T-helper 2 cell treated with Interferon-gamma antibody and Interleukin-4, amounts not matched to agents 5 μg/mL and 100 μg/mL, for 36 hours (primary cell): ENCODE data around the gene CCDC167.

Source experiments
- DNase-seq: peaks from one replicate; pipeline ENCODE4 v3.0.0; 2021; ENCODE audit warnings: low spot score
- H3K27ac Mint-ChIP-seq: one replicate; pipeline ENCODE4 v1.8.0; 2021; ENCODE audit warnings: mild to moderate bottlenecking, mixed read lengths
- H3K27me3 Mint-ChIP-seq: one replicate; pipeline ENCODE4 v1.8.0; 2021; ENCODE audit warnings: low read depth, mixed read lengths
- H3K36me3 Mint-ChIP-seq: one replicate; pipeline ENCODE4 v1.8.0; 2021; ENCODE audit warnings: low read depth, mixed read lengths
- H3K4me1 Mint-ChIP-seq: one replicate; pipeline ENCODE4 v1.8.0; 2021; ENCODE audit warnings: low read depth, mixed read lengths
- H3K4me3 Mint-ChIP-seq: one replicate; pipeline ENCODE4 v1.8.0; 2022; ENCODE audit warnings: mild to moderate bottlenecking, moderate library complexity, mixed read lengths
- H3K9me3 Mint-ChIP-seq: one replicate; pipeline ENCODE4 v1.8.0; 2021; ENCODE audit warnings: mixed read lengths

CCDC167 gene

GRCh38 chr6:37522836-37523235, 23.1 kb upstream of the CCDC167 start:
- no peak overlapping the region for H3K27ac Mint-ChIP-seq

GRCh38 chr6:37521674-37522073, 22.0 kb upstream of the CCDC167 start:
- Mint-ChIP-seq H3K9me3 (peaks cover 5% of the 10 kb centered on the region), H3K27ac (no peak overlapping the region), H3K4me3 (no peak overlapping the region), H3K4me1 (peaks cover 23% of the 10 kb centered on the region), H3K27me3 (peaks cover 9% of the 10 kb centered on the region), H3K36me3 (peaks cover 2% of the 10 kb centered on the region)
- no peak for DNase-seq

More at GRCh38 chr6:37522836-37523235, 23.1 kb upstream of the CCDC167 start:
- peaks cover 12% of the 10 kb centered on the region for H3K4me1 Mint-ChIP-seq
- H3K27me3 Mint-ChIP-seq: peaks cover 11% of the 10 kb centered on the region
- peaks cover 2% of the 10 kb centered on the region for H3K36me3 Mint-ChIP-seq
- H3K9me3 Mint-ChIP-seq: peaks cover 5% of the 10 kb centered on the region
- no peak overlapping the region for H3K4me3 Mint-ChIP-seq
- DNase-seq: no peak

- Mint-ChIP-seq H3K36me3 (peaks cover 2% of the 10 kb centered on the region), H3K4me1 (peaks cover 31% of the 10 kb centered on the region), H3K4me3 (no peak overlapping the region), H3K27me3 (peaks cover 9% of the 10 kb centered on the region), H3K27ac (no peak overlapping the region), H3K9me3 (peaks cover 5% of the 10 kb centered on the region)
- no peak for DNase-seq
Measured at GRCh38 chr6:37520926-37521325, 21.2 kb upstream of the CCDC167 start.

GRCh38 chr6:37519461-37519860, 19.8 kb upstream of the CCDC167 start:
- no peak overlapping the region for H3K27ac Mint-ChIP-seq
- peaks cover 5% of the 10 kb centered on the region for H3K9me3 Mint-ChIP-seq
- no peaks in the 10 kb centered on the region for H3K27me3 Mint-ChIP-seq
- DNase-seq: no peak
- peaks cover 2% of the 10 kb centered on the region for H3K36me3 Mint-ChIP-seq
- H3K4me3 Mint-ChIP-seq: no peak overlapping the region
- peaks cover 45% of the 10 kb centered on the region for H3K4me1 Mint-ChIP-seq

- no peak overlapping the region for H3K4me3 Mint-ChIP-seq
- H3K9me3 Mint-ChIP-seq: peaks cover 5% of the 10 kb centered on the region
- H3K27me3 Mint-ChIP-seq: no peaks in the 10 kb centered on the region
- peak overlapping the region; percentile 95 for H3K27ac Mint-ChIP-seq
- peaks cover 51% of the 10 kb centered on the region for H3K4me1 Mint-ChIP-seq
- peaks cover 2% of the 10 kb centered on the region for H3K36me3 Mint-ChIP-seq
- no peak for DNase-seq
Measured at GRCh38 chr6:37518116-37518515, 18.4 kb upstream of the CCDC167 start.

- peaks cover 51% of the 10 kb centered on the region for H3K4me1 Mint-ChIP-seq
- peak overlapping the region; percentile 95 for H3K27ac Mint-ChIP-seq
- peaks cover 5% of the 10 kb centered on the region for H3K9me3 Mint-ChIP-seq
- peak; percentile 77 for DNase-seq
- H3K4me3 Mint-ChIP-seq: peak overlapping the region; percentile 72
- H3K27me3 Mint-ChIP-seq: no peaks in the 10 kb centered on the region
- H3K36me3 Mint-ChIP-seq: peaks cover 2% of the 10 kb centered on the region
Measured at GRCh38 chr6:37517411-37517812, 17.7 kb upstream of the CCDC167 start.

- H3K27ac Mint-ChIP-seq: peak overlapping the region; percentile 95
- no peaks in the 10 kb centered on the region for H3K27me3 Mint-ChIP-seq
- H3K9me3 Mint-ChIP-seq: peaks cover 5% of the 10 kb centered on the region
- peaks cover 51% of the 10 kb centered on the region for H3K4me1 Mint-ChIP-seq
- no peak for DNase-seq
- H3K36me3 Mint-ChIP-seq: peaks cover 2% of the 10 kb centered on the region
- peak overlapping the region; percentile 72 for H3K4me3 Mint-ChIP-seq
Measured at GRCh38 chr6:37516920-37517405, 17.3 kb upstream of the CCDC167 start.

- peak; percentile 82 for DNase-seq
- Mint-ChIP-seq H3K27me3 (no peaks in the 10 kb centered on the region), H3K4me1 (peaks cover 51% of the 10 kb centered on the region), H3K4me3 (peak overlapping the region; percentile 72), H3K9me3 (peaks cover 5% of the 10 kb centered on the region), H3K36me3 (peaks cover 2% of the 10 kb centered on the region), H3K27ac (peak overlapping the region; percentile 95)
Measured at GRCh38 chr6:37516076-37516919, 16.6 kb upstream of the CCDC167 start.

- Mint-ChIP-seq H3K4me1 (peaks cover 51% of the 10 kb centered on the region), H3K4me3 (peak overlapping the region; percentile 72), H3K36me3 (peaks cover 3% of the 10 kb centered on the region), H3K27ac (peak overlapping the region; percentile 95), H3K27me3 (no peaks in the 10 kb centered on the region), H3K9me3 (peaks cover 5% of the 10 kb centered on the region)
- no peak for DNase-seq
Measured at GRCh38 chr6:37515712-37516075, 16.0 kb upstream of the CCDC167 start.

GRCh38 chr6:37514837-37515236, 15.1 kb upstream of the CCDC167 start:
- Mint-ChIP-seq H3K36me3 (peaks cover 3% of the 10 kb centered on the region), H3K27me3 (no peaks in the 10 kb centered on the region), H3K4me1 (peaks cover 51% of the 10 kb centered on the region), H3K27ac (peak overlapping the region; percentile 95), H3K9me3 (peaks cover 5% of the 10 kb centered on the region), H3K4me3 (peak overlapping the region; percentile 58)
- no peak for DNase-seq

- no peaks in the 10 kb centered on the region for H3K27me3 Mint-ChIP-seq
- DNase-seq: peak; percentile 32
- H3K4me1 Mint-ChIP-seq: peaks cover 51% of the 10 kb centered on the region
- H3K4me3 Mint-ChIP-seq: peak overlapping the region; percentile 58
- peak overlapping the region; percentile 76 for H3K27ac Mint-ChIP-seq
- peaks cover 5% of the 10 kb centered on the region for H3K9me3 Mint-ChIP-seq
- H3K36me3 Mint-ChIP-seq: peaks cover 3% of the 10 kb centered on the region
Measured at GRCh38 chr6:37514321-37514771, 14.7 kb upstream of the CCDC167 start.

GRCh38 chr6:37513576-37513975, 13.9 kb upstream of the CCDC167 start:
- Mint-ChIP-seq H3K27me3 (no peaks in the 10 kb centered on the region), H3K4me3 (no peak overlapping the region), H3K27ac (peak overlapping the region; percentile 37), H3K4me1 (peaks cover 47% of the 10 kb centered on the region), H3K36me3 (peaks cover 2% of the 10 kb centered on the region), H3K9me3 (peaks cover under 1% of the 10 kb centered on the region)
- DNase-seq: no peak

GRCh38 chr6:37513155-37513554, 13.5 kb upstream of the CCDC167 start:
- Mint-ChIP-seq H3K27me3 (no peaks in the 10 kb centered on the region), H3K36me3 (peaks cover 2% of the 10 kb centered on the region), H3K4me1 (peaks cover 47% of the 10 kb centered on the region), H3K4me3 (no peak overlapping the region), H3K9me3 (peaks cover 4% of the 10 kb centered on the region), H3K27ac (peak overlapping the region; percentile 37)
- DNase-seq: no peak

GRCh38 chr6:37512400-37513011, 12.8 kb upstream of the CCDC167 start:
- Mint-ChIP-seq H3K27ac (no peak overlapping the region), H3K4me3 (no peak overlapping the region), H3K27me3 (no peaks in the 10 kb centered on the region), H3K9me3 (peaks cover 4% of the 10 kb centered on the region), H3K4me1 (peaks cover 44% of the 10 kb centered on the region), H3K36me3 (peaks cover 2% of the 10 kb centered on the region)
- DNase-seq: no peak
